ENCODE results near the gene PGK1.
"Not testable (repeated sequence)": the region's sequence is repeated elsewhere in the genome, so short reads cannot be mapped to it uniquely, and the experiment has no call there.

PGK1 gene

DNA sequence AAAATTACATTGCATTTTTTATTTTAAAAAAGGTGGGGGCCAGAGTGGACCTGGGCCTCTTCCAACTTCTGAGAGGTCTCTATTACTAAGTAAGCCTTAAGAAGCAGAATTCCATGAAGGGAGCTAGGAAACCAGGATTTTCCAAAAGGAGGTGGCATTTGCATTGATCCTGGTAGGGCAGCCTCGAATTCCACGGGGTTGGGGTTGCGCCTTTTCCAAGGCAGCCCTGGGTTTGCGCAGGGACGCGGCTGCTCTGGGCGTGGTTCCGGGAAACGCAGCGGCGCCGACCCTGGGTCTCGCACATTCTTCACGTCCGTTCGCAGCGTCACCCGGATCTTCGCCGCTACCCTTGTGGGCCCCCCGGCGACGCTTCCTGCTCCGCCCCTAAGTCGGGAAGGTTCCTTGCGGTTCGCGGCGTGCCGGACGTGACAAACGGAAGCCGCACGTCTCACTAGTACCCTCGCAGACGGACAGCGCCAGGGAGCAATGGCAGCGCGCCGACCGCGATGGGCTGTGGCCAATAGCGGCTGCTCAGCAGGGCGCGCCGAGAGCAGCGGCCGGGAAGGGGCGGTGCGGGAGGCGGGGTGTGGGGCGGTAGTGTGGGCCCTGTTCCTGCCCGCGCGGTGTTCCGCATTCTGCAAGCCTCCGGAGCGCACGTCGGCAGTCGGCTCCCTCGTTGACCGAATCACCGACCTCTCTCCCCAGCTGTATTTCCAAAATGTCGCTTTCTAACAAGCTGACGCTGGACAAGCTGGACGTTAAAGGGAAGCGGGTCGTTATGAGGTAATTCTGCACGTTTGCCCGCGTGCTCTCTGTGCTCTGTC is at the start of gene PGK1:
Gene PGK1 (plus strand): TSS at position 626 of the 824 bp plus-strand sequence. CDS start 93 bp downstream, at position 719.
- DNase-seq, result peak; percentile 92

- DNase-seq, result no peak
Observed at GRCh38 chrX:78063687-78064086, 40.4 kb upstream of the PGK1 start.

GRCh38 chrX:78064152-78064551 is 39.9 kb upstream of the PGK1 start:
- DNase-seq, result no peak

GRCh38 chrX:78064698-78065601 is 39.1 kb upstream of the PGK1 start:
- peak; percentile 13 for DNase-seq

- DNase-seq, result no peak
Observed at GRCh38 chrX:78066110-78066509, 37.9 kb upstream of the PGK1 start.

DNA sequence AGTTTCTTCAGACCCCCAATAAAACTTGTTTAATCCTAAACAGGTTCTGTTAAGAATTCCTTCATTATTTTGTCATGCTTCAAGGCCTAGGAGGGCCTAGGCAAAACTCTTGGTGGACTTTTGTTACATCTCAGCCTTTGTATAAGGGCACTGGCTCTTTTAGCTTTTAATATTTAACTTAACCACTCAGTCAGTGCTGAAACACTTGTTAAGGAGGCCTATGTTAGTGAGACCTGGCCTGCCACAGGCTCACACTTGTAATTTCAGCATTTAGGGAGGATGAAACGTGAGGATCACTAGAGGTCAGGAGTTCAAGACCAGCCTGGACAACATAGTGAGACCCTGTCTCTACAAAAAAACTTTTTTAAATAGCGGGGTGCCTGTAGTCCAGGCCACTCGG is 32.7 kb upstream of the PGK1 start:
- no peak for DNase-seq

GRCh38 chrX:78073147-78074077 is 30.6 kb upstream of the PGK1 start:
- DNase-seq, result peak; percentile 4

- DNase-seq, result no peak
Observed at GRCh38 chrX:78074088-78074487, 30.0 kb upstream of the PGK1 start.

DNA sequence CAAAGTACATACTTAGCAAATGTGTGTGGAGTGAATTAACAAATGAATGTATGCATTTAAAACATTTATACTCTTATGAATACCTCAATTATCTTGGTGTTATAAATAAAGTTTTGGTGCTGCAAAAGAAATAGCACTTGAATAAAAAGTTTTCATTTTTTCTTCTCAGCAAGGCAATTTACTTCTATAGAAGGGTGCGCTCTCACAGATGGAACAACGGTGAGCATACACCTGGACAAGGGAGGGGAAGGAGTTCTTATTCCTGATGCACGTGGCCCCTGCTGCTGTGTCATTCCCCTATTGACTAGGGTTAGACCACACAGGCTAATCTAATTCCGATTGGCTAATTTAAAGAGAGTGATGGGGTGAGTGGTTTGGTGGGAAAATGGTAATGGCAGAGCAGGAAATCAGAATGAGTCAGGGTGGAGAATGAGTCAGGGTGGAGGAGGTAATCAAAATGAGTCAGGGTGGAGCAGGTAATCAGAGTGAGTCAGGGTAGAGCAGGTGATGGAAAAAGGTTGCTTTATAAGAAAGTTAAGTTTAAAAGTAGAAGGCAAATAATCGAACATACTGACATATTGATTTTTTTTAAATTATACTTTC is 28.2 kb upstream of the PGK1 start:
- DNase-seq, result peak; percentile 20

DNA sequence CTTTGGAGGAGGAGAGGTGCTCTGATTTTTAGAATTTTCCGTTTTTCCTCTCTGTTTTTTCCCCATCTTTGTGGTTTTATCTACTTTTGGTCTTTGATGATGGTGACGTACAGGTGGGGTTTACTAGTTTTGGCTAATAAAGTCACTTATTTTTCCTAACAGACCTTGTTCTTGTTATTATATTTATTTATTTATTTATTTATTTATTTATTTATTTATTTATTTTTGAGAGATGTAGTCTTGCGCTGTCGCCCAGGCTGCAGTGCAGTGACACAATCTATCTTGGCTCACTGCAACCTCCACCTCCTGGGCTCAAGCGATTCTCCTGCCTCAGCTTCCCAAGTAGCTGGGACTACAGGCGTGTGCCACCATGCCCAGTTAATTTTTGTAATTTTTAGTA is 22.6 kb upstream of the PGK1 start:
- DNase-seq, result not testable (repeated sequence)

- no peak for DNase-seq
Observed at GRCh38 chrX:78092296-78092695, 11.8 kb upstream of the PGK1 start.

GRCh38 chrX:78098108-78098507 is 5.9 kb upstream of the PGK1 start:
- no peak for DNase-seq

DNA sequence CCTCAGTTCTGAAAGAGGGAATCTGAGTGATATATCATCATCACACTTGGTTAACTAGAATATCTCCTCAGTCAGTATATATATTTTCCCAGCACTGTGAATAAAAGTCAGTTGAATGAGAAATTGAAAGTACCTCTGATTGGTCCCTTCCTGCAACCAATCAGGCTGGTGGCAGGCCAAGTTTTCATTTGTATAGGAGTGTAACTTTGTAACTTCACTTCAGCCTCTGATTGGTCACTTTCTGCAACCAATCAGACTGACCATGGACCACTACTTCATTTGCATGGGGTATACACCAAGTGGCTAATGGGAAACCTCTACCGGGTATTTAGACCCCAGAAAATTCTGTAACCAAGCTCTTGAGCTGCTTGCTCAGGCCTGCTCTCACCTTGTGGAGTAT is 2.0 kb upstream of the PGK1 start:
- DNase-seq, result no peak

DNA sequence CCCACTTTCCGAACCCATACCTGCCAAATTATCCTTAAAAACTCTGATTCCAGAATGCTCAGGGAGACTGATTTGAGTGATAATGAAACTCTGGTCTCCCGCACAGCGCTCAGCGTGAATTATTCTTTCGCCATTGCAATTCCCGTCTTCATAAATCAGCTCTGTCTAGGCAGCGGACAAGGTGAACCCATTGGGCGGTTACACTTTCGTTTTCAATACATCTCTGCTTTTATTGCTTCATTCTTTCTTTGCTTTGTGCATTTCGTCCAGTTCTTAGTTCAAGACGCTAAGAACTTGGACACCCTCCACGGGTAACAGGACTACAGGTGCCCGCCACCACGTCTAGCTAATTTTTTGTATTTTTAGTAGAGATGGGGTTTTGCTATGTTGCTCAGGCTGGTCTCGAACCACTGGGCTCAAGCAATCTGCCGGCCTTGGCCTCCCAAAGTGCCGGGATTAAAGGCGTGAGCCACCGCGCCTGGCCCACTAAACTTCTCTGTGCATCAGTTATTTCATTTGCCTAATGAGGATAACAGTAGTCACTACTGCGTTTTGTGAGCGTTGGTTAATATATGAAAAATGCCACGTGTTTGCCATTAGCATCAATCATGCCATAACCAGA is 936 bp upstream of the PGK1 start:
- no peak for DNase-seq

DNA sequence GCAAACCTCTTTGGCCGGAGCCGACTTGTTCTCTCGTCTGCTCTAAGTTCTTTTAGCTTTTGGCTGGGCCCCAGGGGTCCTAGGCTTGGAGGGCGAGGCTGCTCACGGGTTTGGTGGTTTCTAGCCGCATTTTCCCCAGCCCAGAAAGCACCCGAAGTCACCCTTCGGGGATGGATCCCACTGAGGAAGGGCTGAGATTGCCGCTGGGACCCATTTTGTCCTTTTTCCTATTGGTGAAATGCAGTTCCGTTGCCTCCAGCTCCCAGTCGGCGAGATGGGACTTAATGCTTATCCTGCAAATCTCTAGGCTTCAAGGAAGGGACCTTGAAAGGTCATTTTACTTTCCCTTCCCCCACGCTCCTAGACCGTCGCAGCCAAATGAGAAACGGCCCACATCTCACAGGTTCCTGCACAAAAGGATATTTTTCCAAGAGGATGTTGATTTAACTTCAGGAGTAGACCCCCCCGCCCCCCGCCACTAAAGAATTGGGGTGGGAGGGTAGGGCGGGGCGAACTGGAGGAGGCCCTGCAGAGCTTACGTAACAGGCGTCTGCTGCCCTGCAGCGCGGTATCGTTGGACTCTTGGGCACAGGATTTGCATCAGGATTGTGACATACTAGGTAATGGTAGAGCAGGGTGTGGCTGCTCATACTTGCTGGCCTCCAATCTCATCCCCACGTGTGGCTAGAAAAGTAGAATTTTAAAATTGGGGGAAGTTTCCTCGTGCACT is 564 bp downstream of the PGK1 start:
- peak; percentile 15 for DNase-seq

DNA sequence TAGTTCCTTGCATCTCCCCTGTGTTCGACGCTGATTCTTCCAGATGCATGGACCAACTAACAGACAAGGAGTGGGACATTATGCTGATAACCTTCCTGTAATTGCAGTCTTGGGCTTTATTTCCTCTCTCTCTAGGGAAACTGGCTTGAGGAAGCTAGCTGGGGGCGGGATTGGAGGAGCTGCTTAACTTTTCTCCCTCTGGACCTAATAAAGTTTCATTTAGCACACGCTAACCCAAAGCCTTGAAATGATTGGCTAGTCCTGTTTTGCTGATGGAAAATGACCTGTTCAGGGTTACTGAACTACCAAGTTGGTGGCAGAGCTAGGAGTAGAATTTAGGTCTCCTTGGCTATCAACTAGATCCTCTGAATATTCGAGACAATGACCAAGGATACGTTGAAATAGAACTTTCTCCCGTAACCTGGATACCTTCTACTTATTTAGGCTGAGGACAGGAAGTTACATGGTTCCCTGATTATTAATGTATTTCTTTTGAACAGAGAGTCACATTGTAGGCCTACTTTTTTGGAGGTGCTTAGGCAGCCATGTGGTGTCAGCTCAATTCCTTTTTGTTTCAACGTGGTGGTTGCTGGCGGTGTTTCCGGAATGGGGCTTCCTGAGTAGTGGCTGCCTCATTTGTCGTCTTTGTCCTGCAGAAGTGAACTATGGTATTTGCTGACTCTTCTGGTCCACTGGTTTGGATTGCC is 2.0 kb downstream of the PGK1 start:
- no peak for DNase-seq

- DNase-seq, result no peak
Observed at GRCh38 chrX:78106651-78106986, 2.6 kb downstream of the PGK1 start.

DNA sequence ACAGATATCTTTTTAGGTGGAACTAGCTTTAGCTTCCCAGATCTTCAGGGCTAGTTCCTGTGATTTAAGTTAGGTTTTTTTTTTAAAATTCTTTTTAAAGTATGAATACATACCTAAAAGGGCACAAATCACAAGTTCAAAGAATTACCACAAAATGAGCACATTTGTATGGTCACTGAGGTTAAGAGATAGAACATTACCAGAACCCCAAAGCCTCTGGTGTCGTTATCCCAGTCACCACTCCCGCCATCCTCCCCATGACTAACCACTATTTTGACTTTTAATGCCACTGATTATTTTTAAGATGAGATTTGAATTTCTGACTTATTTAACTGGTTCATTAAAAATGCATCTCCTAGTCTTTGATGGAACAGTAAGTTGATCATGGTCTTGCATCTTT is 5.4 kb downstream of the PGK1 start:
- no peak for DNase-seq

GRCh38 chrX:78111140-78111931 is 7.3 kb downstream of the PGK1 start:
- DNase-seq, result no peak

DNA sequence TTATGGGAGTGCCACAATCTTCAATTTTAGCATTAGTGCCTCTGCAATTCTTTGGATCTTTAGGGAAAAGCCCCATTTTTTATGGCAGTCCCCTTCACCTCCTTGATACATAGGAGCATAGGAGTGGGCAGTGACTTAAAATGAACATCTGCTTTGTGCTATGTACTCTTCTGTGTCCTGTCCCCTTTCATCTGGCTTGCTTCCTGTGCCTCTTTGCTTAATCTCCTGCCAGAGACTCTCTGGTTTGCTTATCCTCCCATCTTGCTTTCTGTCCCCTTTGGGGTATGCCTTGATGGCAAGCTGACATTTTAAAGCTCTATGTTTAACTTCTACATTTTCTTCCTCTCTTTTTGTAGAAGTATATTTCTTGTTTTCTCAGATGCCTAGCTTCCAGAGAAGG is 12.3 kb downstream of the PGK1 start:
- DNase-seq, result no peak
